K562 (cell line): Measurements from ENCODE around the gene IMMP2L. TPM values are rescaled to one million over a fixed set of nuclear protein-coding genes. Genes with fewer than 3 reads are reported as not detected.

Experiments used
- ATAC-seq: fragments of 200-7000 bp; cut with Tn5 transposase; 3 replicates; pipeline ENCODE4 v1.9.1; 2020; ENCODE audit warnings: moderate library complexity
- BruUV-seq: library from RNA; stranded (reverse); fragments of 400-500 nt; replicated peaks from 2 replicates; lab custom pipeline; 2021; lab: Mats Ljungman, UMichigan
- CTCF ChIA-PET: fragments of 300-600 bp; formaldehyde crosslinking; extraction: SDS; loops from one replicate; lab custom pipeline; 2021; ENCODE audit warnings: low intra/inter-chr PET ratio; lab: Yijun Ruan, JAX
- POLR2A ChIA-PET: fragments of 300-600, 350-650 bp; sonication (Branson Sonifier 250); formaldehyde crosslinking; extraction: SDS; loops from one replicate; lab custom pipeline; 2021; ENCODE audit warnings: antibody characterized with exemption, inconsistent platforms; lab: Yijun Ruan, JAX
- DNase-seq, 4 experiments: peaks; one replicate each; pipeline versions ENCODE4 v3.0.0 to v3.0.0-alpha.2; 2011 to 2018; ENCODE audit warnings: low spot score in 3 of 4, mixed read lengths in 3 of 4; ENCODE audit errors: extremely low read depth in 1 of 4
- FAIRE-seq: peaks from 2 replicates; lab custom pipeline; 2011; peaks lifted over from hg19 to GRCh38; lab: Jason Lieb, UNC
- H2AFZ ChIP-seq: 2 replicates; pipeline ENCODE4 v1.6.0; 2011; ENCODE audit warnings: low read depth, low read length, control low read depth, inconsistent platforms
- H3K27ac ChIP-seq: fragments of 200-600 bp; 3 replicates; pipeline ENCODE4 v1.8.0; 2011; ENCODE audit warnings: low read depth, mild to moderate bottlenecking, control low read depth, inconsistent platforms, low read length, moderate library complexity, mixed read lengths; ENCODE audit errors: extremely low read depth
- H3K27me3 ChIP-seq, 2 experiments: fragments of 300-600 bp in 1 of 2; 2 replicates in 1 of 2; 3 replicates in 1 of 2; pipeline versions ENCODE4 v1.6.0 to v1.8.0; 2011; ENCODE audit warnings: inconsistent platforms in 2 of 2, low read length in 2 of 2, mild to moderate bottlenecking in 1 of 2, mixed read lengths in 1 of 2, moderate library complexity in 1 of 2; ENCODE audit not compliant: control insufficient read depth in 2 of 2, insufficient read depth in 2 of 2
- H3K36me3 ChIP-seq: fragments of 300-600 bp; 3 replicates; pipeline ENCODE4 v1.8.0; 2011; ENCODE audit warnings: mild to moderate bottlenecking, low read length, inconsistent platforms; ENCODE audit not compliant: control insufficient read depth, insufficient read depth
- H3K4me1 ChIP-seq, 2 experiments: fragments of 200-600 bp in 1 of 2; replicated peaks in 1 of 2; 2 replicates in 1 of 2; 3 replicates in 1 of 2; pipeline versions ENCODE4 v1.5.1 to v1.8.0; 2011; ENCODE audit warnings: inconsistent platforms in 2 of 2, low read length in 2 of 2, mild to moderate bottlenecking in 1 of 2, mixed read lengths in 1 of 2, moderate library complexity in 1 of 2; ENCODE audit not compliant: control insufficient read depth in 2 of 2, insufficient read depth in 2 of 2
- H3K4me2 ChIP-seq: 2 replicates; pipeline ENCODE4 v1.6.1; 2011; ENCODE audit warnings: low read length, control low read depth, inconsistent platforms, mixed read lengths; ENCODE audit not compliant: insufficient read depth
- H3K4me3 ChIP-seq: fragments of 200-600 bp; sonication (generic), shearing (Covaris generic); 2 replicates; pipeline ENCODE4 v1.5.1; 2016; ENCODE audit warnings: control low read depth, inconsistent platforms
- H3K79me2 ChIP-seq: fragments of 200-600 bp; 3 replicates; pipeline ENCODE4 v1.8.0; 2011; ENCODE audit warnings: low read length, inconsistent platforms; ENCODE audit not compliant: control insufficient read depth, insufficient read depth
- H3K9ac ChIP-seq, 2 experiments: 2 replicates each; pipeline versions ENCODE4 v1.6.0 to v1.6.1; 2011; ENCODE audit warnings: low read depth in 2 of 2, low read length in 2 of 2, control low read depth in 1 of 2, inconsistent platforms in 1 of 2, mild to moderate bottlenecking in 1 of 2, mixed read lengths in 1 of 2; ENCODE audit not compliant: insufficient read depth in 1 of 2
- H3K9me1 ChIP-seq: one replicate; pipeline ENCODE4 v1.6.0; 2011; ENCODE audit warnings: inconsistent platforms, mild to moderate bottlenecking, low read length, moderate library complexity; ENCODE audit not compliant: control insufficient read depth, insufficient read depth
- H3K9me3 ChIP-seq: replicated peaks from 2 replicates; pipeline ENCODE4 v1.5.1; 2011; ENCODE audit warnings: low read depth, low read length, inconsistent platforms; ENCODE audit not compliant: control insufficient read depth, insufficient read depth
- H4K20me1 ChIP-seq: replicated peaks from 2 replicates; pipeline ENCODE4 v1.6.1; 2011; ENCODE audit warnings: low read length, inconsistent platforms, mixed read lengths; ENCODE audit not compliant: control insufficient read depth, insufficient read depth
- DACH1 ChIP-seq: fragments of 450-650 bp; IDR thresholded peaks from 2 replicates; pipeline ENCODE4 v1.6.1; 2018; ENCODE audit not compliant: partially characterized antibody
- NELFE ChIP-seq: IDR thresholded peaks from 2 replicates; pipeline ENCODE4 v1.6.1; 2011; ENCODE audit warnings: mild to moderate bottlenecking; ENCODE audit not compliant: insufficient read depth, insufficient read length
- NFIC ChIP-seq: fragments of 450-650 bp; IDR thresholded peaks from 2 replicates; pipeline ENCODE4 v1.6.1; 2017; ENCODE audit warnings: mild to moderate bottlenecking, inconsistent platforms
- RAD21 ChIP-seq, 2 experiments: fragments of 250-450 bp in 1 of 2; fragments of 450-650 bp in 1 of 2; sonication (Bioruptor Pico) in 1 of 2; formaldehyde crosslinking in 1 of 2; IDR thresholded peaks in 1 of 2; conservative IDR thresholded peaks in 1 of 2; 2 replicates each; pipeline versions ENCODE4 v1.4.0 to v1.8.0; 2020 to 2022; ENCODE audit warnings: mild to moderate bottlenecking in 2 of 2, moderate library complexity in 1 of 2
- RHOXF2B ChIP-seq: fragments of 250-450 bp; sonication (Bioruptor Pico); conservative IDR thresholded peaks from 2 replicates; pipeline ENCODE4 v1.5.1; 2021
- WGBS: fragments of 100-300 bp; shearing (Covaris generic); methylation state at CpG from one replicate; pipeline ENCODE4 v1.1.6; 2016; ENCODE audit warnings: low coverage, mixed read lengths; ENCODE audit not compliant: insufficient coverage; ENCODE audit errors: missing lambda C conversion rate; 5-methylcytosine and 5-hydroxymethylcytosine counted together
- in situ Hi-C: fragments of 300-500 bp; cut with MboI; formaldehyde crosslinking; loops from 4 replicates; pipeline ENCODE4 v1.15.0; 2018; ENCODE audit warnings: inconsistent platforms, mixed read lengths
- intact Hi-C: fragments of 100-400 bp; cut with micrococcal nuclease; formaldehyde crosslinking; loops from 2 replicates; pipeline ENCODE4 v1.14.2; 2022
- polyA plus RNA-seq, 8 experiments: library from polyadenylated mRNA; depleted of rRNA in 4 of 8; stranded (reverse) in 5 of 8; unstranded in 3 of 8; fragments of >200 nt; fragmentation: Nextera tagmentation in 2 of 8; fragmentation: Illumina TruSeq in 1 of 8; extraction: Ambion mirVana in 2 of 8; extraction: Trizol in 1 of 8; gene quantifications; 2 replicates each; pipeline versions ENCODE4 v1.2.1 to v1.2.3, GENCODE V29; 2011 to 2014; ENCODE audit warnings: inconsistent platforms in 1 of 8, missing spikeins in 1 of 8
- total RNA-seq, 7 experiments: library from RNA; depleted of rRNA in 6 of 7; stranded (reverse); fragments of >200 nt in 6 of 7; fragmentation: Illumina TruSeq in 2 of 7; extraction: Trizol in 2 of 7; gene quantifications; 2 replicates each; pipeline versions ENCODE4 v1.2.1 to v1.2.3, GENCODE V29; 2011 to 2021; ENCODE audit warnings: low replicate concordance in 1 of 7
- TF ChIP-seq, protein P1 (sequence below), 3 experiments: IDR thresholded peaks in 2 of 3; conservative IDR thresholded peaks in 1 of 3; 2 replicates each; pipeline ENCODE4 v1.5.1; 2011 to 2012; ENCODE audit warnings: low read length in 3 of 3, mild to moderate bottlenecking in 3 of 3, control low read depth in 2 of 3, improper control_type of control experiment in 1 of 3, inconsistent platforms in 1 of 3, low read depth in 1 of 3, mixed read lengths in 1 of 3, moderate library complexity in 1 of 3; ENCODE audit not compliant: insufficient read depth in 2 of 3

IMMP2L gene
- total and polyA plus RNA-seq, 9 of the 15 experiments (the other 6 are each of a cell fraction or from before 2014, with no cell fraction given): 29.7 to 116 (median 53.0) TPM

DNA sequence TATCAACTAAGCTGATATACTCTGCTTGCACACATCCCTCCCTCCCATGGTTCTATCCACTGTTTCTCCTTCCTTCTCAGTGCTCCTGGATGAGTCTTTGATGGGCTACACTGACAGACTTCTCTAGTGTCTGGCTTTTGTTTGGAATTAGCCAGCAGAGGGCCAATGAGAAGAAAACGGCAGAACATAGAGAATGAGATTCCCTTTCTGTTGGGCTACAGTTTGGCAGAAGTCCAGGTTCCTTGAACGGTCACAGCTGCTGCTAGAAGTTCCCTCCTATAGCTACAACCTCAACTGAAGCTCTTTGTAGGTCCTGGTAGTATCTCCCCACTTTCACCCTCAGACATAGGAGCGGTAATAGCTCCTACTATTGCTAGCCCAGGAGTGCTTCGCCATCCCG, 722.4 kb downstream of the IMMP2L start:
- Histone ChIP-seq H4K20me1 (no peaks in the 10 kb centered on the region), H3K36me3 (no peaks in the 10 kb centered on the region), H3K9ac (no peak overlapping the region), H3K4me2 (no peak overlapping the region), H3K4me1 (no peaks in the 10 kb centered on the region), H3K27me3 (no peaks in the 10 kb centered on the region), H3K9me1 (no peaks in the 10 kb centered on the region), H3K4me3 (no peak overlapping the region), H3K9me3 (no peaks in the 10 kb centered on the region), H3K27ac (no peak overlapping the region), H3K79me2 (no peaks in the 10 kb centered on the region), H2AFZ (no peak overlapping the region)
- in situ Hi-C loops (no loop called here), intact Hi-C loops (no loop called here)
- WGBS: 27% methylated on average over 5 of the region's 5 CpGs
- 0 out of 4 replicates have a peak, but pooled peaks of 1 of the 2 experiments have one; percentile 4 for TF ChIP-seq RAD21 (CRISPR knock-in tag; conservative IDR thresholded peaks at IDR 0.05 in 1 of 2, IDR thresholded peaks at IDR 0.05 in 1 of 2)
- peak; percentile 4 for TF ChIP-seq DACH1
- no peak for TF ChIP-seq NELFE
- TF ChIP-seq NFIC: peak; percentile 79
- no peak for TF ChIP-seq RHOXF2B (CRISPR knock-in tag)
- TF ChIP-seq, protein P1, sequence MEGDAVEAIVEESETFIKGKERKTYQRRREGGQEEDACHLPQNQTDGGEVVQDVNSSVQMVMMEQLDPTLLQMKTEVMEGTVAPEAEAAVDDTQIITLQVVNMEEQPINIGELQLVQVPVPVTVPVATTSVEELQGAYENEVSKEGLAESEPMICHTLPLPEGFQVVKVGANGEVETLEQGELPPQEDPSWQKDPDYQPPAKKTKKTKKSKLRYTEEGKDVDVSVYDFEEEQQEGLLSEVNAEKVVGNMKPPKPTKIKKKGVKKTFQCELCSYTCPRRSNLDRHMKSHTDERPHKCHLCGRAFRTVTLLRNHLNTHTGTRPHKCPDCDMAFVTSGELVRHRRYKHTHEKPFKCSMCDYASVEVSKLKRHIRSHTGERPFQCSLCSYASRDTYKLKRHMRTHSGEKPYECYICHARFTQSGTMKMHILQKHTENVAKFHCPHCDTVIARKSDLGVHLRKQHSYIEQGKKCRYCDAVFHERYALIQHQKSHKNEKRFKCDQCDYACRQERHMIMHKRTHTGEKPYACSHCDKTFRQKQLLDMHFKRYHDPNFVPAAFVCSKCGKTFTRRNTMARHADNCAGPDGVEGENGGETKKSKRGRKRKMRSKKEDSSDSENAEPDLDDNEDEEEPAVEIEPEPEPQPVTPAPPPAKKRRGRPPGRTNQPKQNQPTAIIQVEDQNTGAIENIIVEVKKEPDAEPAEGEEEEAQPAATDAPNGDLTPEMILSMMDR (IDR thresholded peaks at IDR 0.05 in 2 of 3, conservative IDR thresholded peaks at IDR 0.05 in 1 of 3; ENCODE audit: insufficient read depth in 2 of 3, low read depth in 1 of 3, low read length in 3 of 3): peak in 1 of 3 experiments; percentile 27; a peak in 2 of 6 replicates
- ATAC-seq: peak; percentile 72
- CTCF ChIA-PET: no interaction called here
- DNase-seq: peak in 2 of 4 experiments; percentile 20 to 49
- POLR2A ChIA-PET: no interaction called here
- FAIRE-seq: no peak
- BruUV-seq: no TSS peak
